ENCODE data around the gene CIART. TPM values are rescaled to one million over a fixed set of nuclear protein-coding genes. Genes with fewer than 3 reads are reported as not detected.

The CIART gene
- total RNA-seq, 1 donor from 2014 or later: 4.7 TPM

DNA sequence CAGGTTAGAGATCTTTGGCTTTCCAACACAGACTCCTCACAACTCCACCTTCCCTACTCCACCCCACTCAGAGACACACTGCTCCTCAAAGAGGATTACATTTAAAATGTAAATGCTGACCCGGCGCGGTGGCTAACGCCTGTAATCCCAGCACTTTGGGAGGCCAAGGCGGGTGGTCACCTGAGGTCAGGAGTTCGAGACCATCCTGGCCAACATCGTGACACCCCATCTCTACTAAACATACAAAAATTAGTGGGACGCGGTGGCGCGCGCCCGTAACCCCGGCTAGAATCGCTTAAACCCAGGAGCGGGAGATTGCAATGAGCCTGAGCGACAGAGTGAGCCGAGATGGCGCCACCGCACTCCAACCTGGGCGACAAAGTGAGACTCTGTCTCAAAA, 44.6 kb upstream of the CIART start:
- H3K9me3 Mint-ChIP-seq (ENCODE audit: unreplicated experiment): no peaks in the 10 kb centered on the region
- H3K36me3 Mint-ChIP-seq (ENCODE audit: unreplicated experiment): no peaks in the 10 kb centered on the region
- TF ChIP-seq, protein P1, sequence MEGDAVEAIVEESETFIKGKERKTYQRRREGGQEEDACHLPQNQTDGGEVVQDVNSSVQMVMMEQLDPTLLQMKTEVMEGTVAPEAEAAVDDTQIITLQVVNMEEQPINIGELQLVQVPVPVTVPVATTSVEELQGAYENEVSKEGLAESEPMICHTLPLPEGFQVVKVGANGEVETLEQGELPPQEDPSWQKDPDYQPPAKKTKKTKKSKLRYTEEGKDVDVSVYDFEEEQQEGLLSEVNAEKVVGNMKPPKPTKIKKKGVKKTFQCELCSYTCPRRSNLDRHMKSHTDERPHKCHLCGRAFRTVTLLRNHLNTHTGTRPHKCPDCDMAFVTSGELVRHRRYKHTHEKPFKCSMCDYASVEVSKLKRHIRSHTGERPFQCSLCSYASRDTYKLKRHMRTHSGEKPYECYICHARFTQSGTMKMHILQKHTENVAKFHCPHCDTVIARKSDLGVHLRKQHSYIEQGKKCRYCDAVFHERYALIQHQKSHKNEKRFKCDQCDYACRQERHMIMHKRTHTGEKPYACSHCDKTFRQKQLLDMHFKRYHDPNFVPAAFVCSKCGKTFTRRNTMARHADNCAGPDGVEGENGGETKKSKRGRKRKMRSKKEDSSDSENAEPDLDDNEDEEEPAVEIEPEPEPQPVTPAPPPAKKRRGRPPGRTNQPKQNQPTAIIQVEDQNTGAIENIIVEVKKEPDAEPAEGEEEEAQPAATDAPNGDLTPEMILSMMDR (IDR thresholded peaks at IDR 0.05; ENCODE audit: partially characterized antibody, unreplicated experiment): no peak
- no peak overlapping the region for H3K27ac Mint-ChIP-seq (ENCODE audit: unreplicated experiment)
- peak overlapping the region; percentile 42 for H3K4me3 Mint-ChIP-seq (ENCODE audit: unreplicated experiment)
- peaks cover 5% of the 10 kb centered on the region for H3K27me3 Mint-ChIP-seq (ENCODE audit: unreplicated experiment)
- no peak for DNase-seq
- peaks cover 8% of the 10 kb centered on the region for H3K4me1 Mint-ChIP-seq (ENCODE audit: low read depth, unreplicated experiment)

DNA sequence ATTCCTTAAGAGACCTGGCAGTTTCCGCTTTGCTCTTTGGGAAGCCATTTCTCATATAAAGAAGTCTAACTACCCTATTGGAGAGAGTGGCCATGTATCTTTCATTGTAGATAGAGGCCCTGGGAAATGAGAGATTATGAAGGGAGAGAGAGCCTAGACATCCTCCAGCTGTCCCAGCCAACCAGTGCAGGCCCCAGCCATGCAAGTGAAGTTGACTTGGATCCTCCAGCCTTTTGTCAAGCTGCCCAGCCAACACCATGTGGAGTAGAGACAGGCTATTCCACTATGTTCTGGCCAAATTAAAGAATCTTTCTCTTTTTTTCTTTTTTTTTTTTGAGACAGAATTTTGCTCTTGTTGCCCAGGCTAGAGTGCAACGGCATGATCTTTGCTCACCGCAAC, 39.4 kb upstream of the CIART start:
- TF ChIP-seq, protein P1 (IDR thresholded peaks at IDR 0.05; ENCODE audit: partially characterized antibody, unreplicated experiment): no peak
- DNase-seq: no peak
- H3K36me3 Mint-ChIP-seq (ENCODE audit: unreplicated experiment): no peaks in the 10 kb centered on the region
- no peak overlapping the region for H3K4me3 Mint-ChIP-seq (ENCODE audit: unreplicated experiment)
- H3K4me1 Mint-ChIP-seq (ENCODE audit: low read depth, unreplicated experiment): no peaks in the 10 kb centered on the region
- no peaks in the 10 kb centered on the region for H3K27me3 Mint-ChIP-seq (ENCODE audit: unreplicated experiment)
- H3K9me3 Mint-ChIP-seq (ENCODE audit: unreplicated experiment): no peaks in the 10 kb centered on the region
- no peak overlapping the region for H3K27ac Mint-ChIP-seq (ENCODE audit: unreplicated experiment)

DNA sequence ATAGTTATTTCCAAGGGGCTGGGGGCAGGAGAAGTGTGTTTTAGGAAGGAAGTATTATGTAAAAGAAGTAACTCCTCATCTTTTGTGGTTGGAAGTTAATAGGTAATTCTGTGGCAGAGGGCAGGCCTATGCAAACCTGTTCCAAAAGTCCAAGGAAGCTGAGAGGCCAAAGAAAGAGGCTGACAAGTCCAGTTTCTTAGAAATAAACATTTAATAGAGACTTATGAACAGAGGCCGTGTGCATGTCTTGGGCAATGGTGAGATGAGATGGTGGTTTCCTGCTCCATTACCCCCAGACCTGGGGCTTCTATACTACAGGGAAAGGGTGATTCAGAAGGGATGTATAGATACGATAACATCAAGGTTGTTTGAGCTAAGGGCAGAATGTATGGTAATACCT, 32.4 kb upstream of the CIART start:
- DNase-seq: no peak
- TF ChIP-seq, protein P1 (IDR thresholded peaks at IDR 0.05; ENCODE audit: partially characterized antibody, unreplicated experiment): no peak
- Mint-ChIP-seq H3K4me3 (ENCODE audit: unreplicated experiment) (no peak overlapping the region), H3K36me3 (ENCODE audit: unreplicated experiment) (no peaks in the 10 kb centered on the region), H3K4me1 (ENCODE audit: low read depth, unreplicated experiment) (no peaks in the 10 kb centered on the region), H3K27ac (ENCODE audit: unreplicated experiment) (no peak overlapping the region), H3K27me3 (ENCODE audit: unreplicated experiment) (no peaks in the 10 kb centered on the region), H3K9me3 (ENCODE audit: unreplicated experiment) (no peaks in the 10 kb centered on the region)

DNA sequence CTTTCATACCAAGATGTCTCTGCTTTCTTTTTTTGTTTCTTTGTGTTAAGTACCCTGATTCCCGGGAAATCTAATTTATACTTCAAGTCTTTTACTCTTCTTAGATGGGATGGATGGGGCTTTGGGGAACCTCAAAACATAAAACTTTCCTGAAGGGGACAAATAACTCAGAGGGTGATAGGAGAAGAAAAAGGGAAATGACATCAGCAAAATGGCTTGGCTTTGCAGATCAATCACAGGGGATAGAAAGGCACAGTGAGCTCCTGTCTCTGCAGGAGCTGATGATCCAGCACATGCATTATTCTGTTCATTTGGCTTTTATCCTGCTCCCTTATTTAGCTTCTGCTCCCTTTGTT, 26.2 kb upstream of the CIART start:
- DNase-seq: no peak
- Mint-ChIP-seq H3K27ac (ENCODE audit: unreplicated experiment) (peak overlapping the region; percentile 86), H3K4me3 (ENCODE audit: unreplicated experiment) (peak overlapping the region; percentile 76)

DNA sequence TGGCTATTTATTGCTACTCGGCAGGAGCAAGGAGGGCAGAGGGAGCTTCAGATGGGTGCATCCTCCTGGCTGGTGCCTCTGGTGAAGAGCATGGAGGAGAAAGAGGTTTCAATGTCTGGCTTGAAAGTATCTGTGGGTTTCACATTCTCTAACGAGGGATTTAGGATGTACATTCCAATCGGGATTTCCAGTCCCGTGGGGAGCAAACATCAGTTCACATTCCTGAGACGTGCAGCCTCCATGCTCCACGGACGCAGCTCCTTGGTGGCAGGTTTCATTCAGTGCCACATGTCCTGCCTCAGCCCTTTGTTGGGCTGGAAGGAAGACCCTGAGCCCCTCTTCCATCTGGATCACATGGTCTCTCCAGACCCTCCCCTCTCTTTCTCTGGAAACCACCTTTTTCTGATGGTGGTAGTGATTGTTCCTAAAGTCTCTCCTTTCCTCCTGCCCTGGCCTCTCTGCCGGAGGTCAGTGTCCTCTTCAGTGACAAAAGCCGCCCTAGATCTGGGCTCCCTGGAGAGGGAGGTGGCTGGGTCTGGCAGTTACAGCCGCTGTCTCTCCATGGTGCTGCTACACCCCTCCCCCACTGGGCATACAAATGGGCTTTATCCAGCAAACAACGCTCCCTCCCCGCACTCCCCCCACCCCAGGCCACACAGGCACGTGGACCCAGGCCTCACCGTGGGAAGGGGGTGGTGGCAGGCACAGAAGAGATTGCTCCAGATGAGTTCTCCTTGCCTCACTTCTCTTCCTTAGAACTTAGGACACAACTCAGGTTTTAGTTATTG, 25.6 kb upstream of the CIART start:
- peaks cover 6% of the 10 kb centered on the region for H3K9me3 Mint-ChIP-seq (ENCODE audit: unreplicated experiment)
- H3K27ac Mint-ChIP-seq (ENCODE audit: unreplicated experiment): peak overlapping the region; percentile 86
- H3K27me3 Mint-ChIP-seq (ENCODE audit: unreplicated experiment): peaks cover 4% of the 10 kb centered on the region
- H3K36me3 Mint-ChIP-seq (ENCODE audit: unreplicated experiment): no peaks in the 10 kb centered on the region
- H3K4me3 Mint-ChIP-seq (ENCODE audit: unreplicated experiment): peak overlapping the region; percentile 76
- H3K4me1 Mint-ChIP-seq (ENCODE audit: low read depth, unreplicated experiment): peaks cover 32% of the 10 kb centered on the region
- DNase-seq: peak; percentile 54
- TF ChIP-seq, protein P1 (IDR thresholded peaks at IDR 0.05; ENCODE audit: partially characterized antibody, unreplicated experiment): no peak

More for the DNA sequence above, 26.2 kb upstream of the CIART start:
- Mint-ChIP-seq H3K9me3 (ENCODE audit: unreplicated experiment) (peaks cover 6% of the 10 kb centered on the region), H3K4me1 (ENCODE audit: low read depth, unreplicated experiment) (peaks cover 32% of the 10 kb centered on the region), H3K36me3 (ENCODE audit: unreplicated experiment) (no peaks in the 10 kb centered on the region), H3K27me3 (ENCODE audit: unreplicated experiment) (peaks cover 4% of the 10 kb centered on the region)
- TF ChIP-seq, protein P1 (IDR thresholded peaks at IDR 0.05; ENCODE audit: partially characterized antibody, unreplicated experiment): no peak

All from glutamatergic neuron (in vitro differentiated cells).